CD4-positive, alpha-beta T cell (primary cell): ENCODE measurements around the gene DCDC2C. TPM values are rescaled to one million over a fixed set of nuclear protein-coding genes. Genes with fewer than 3 reads are reported as not detected.

Source experiments
- ATAC-seq: fragments of 200-7000 bp; cut with Tn5 transposase; one replicate; pipeline ENCODE4 v1.10.0; 2022; ENCODE audit warnings: mild to moderate bottlenecking; ENCODE audit not compliant: poor library complexity
- CTCF ChIA-PET: fragments of 350-600 bp; sonication (Branson Sonifier 250); formaldehyde crosslinking; loops from one replicate; lab custom pipeline; 2021; ENCODE audit warnings: antibody characterized with exemption, inconsistent platforms; lab: Charles Lee
- POLR2A ChIA-PET: fragments of 350-600 bp; sonication (Branson Sonifier 250); formaldehyde crosslinking; loops from one replicate; lab custom pipeline; 2021; ENCODE audit warnings: antibody characterized with exemption, inconsistent platforms; lab: Charles Lee
- DNase-seq, 14 experiments: peaks; one replicate each; pipeline ENCODE4 v3.0.0-alpha.2; 2013 to 2020; ENCODE audit warnings: mixed read lengths in 2 of 14
- H3K27ac ChIP-seq, 2 donors: one replicate each; pipeline versions ENCODE4 v1.5.1 to v1.7.0; 2013; ENCODE audit warnings: low read length in 2 of 2, low read depth in 1 of 2, mild to moderate bottlenecking in 1 of 2
- H3K27me3 ChIP-seq, 2 experiments: 1 replicate in 1 of 2; 2 replicates in 1 of 2; pipeline versions ENCODE4 v1.6.1 to v1.7.0; 2013; ENCODE audit warnings: low read length in 2 of 2, control low read depth in 1 of 2, mild to moderate bottlenecking in 1 of 2, moderate library complexity in 1 of 2; ENCODE audit not compliant: insufficient read depth in 2 of 2, control insufficient read depth in 1 of 2
- H3K36me3 ChIP-seq: one replicate; pipeline ENCODE4 v1.6.1; 2013; ENCODE audit warnings: low read length, control low read depth; ENCODE audit not compliant: insufficient read depth
- H3K4me1 ChIP-seq: one replicate; pipeline ENCODE4 v1.6.1; 2013; ENCODE audit warnings: low read length, control low read depth; ENCODE audit not compliant: insufficient read depth
- H3K4me3 ChIP-seq: one replicate; pipeline ENCODE4 v1.5.1; 2013; ENCODE audit warnings: mild to moderate bottlenecking, low read length, moderate library complexity
- H3K9me3 ChIP-seq, 2 experiments: 1 replicate in 1 of 2; 2 replicates in 1 of 2; pipeline versions ENCODE4 v1.6.1 to v1.7.0; 2013; ENCODE audit warnings: low read length in 2 of 2, mild to moderate bottlenecking in 2 of 2, control low read depth in 1 of 2, moderate library complexity in 1 of 2; ENCODE audit not compliant: control insufficient read depth in 1 of 2, insufficient read depth in 1 of 2
- H3K27ac Mint-ChIP-seq: one replicate; pipeline ENCODE4 v1.8.0; 2020; ENCODE audit warnings: mixed read lengths
- H3K27me3 Mint-ChIP-seq: one replicate; pipeline ENCODE4 v1.8.0; 2021; ENCODE audit warnings: mixed read lengths
- H3K36me3 Mint-ChIP-seq: one replicate; pipeline ENCODE4 v1.8.0; 2021; ENCODE audit warnings: low read depth, mixed read lengths
- H3K4me1 Mint-ChIP-seq: one replicate; pipeline ENCODE4 v1.8.0; 2021; ENCODE audit warnings: low read depth, mixed read lengths
- H3K4me3 Mint-ChIP-seq: one replicate; pipeline ENCODE4 v1.8.0; 2020; ENCODE audit warnings: mild to moderate bottlenecking, mixed read lengths
- H3K9me3 Mint-ChIP-seq: one replicate; pipeline ENCODE4 v1.8.0; 2020; ENCODE audit warnings: mixed read lengths
- CTCF ChIP-seq: fragments of 200-600 bp; IDR thresholded peaks from one replicate; pipeline ENCODE4 v1.8.0; 2022; ENCODE audit warnings: antibody characterized with exemption, mild to moderate bottlenecking
- intact Hi-C, 2 experiments: fragments of 100-400 bp; cut with DNase I in 1 of 2; cut with micrococcal nuclease in 1 of 2; formaldehyde crosslinking; loops; one replicate each; pipeline versions ENCODE4 v1.15.1 to v1.9.0; 2023 to 2025; cut with DNase I, micrococcal nuclease
- total RNA-seq, 174 experiments: library from RNA in 2 of 174; stranded (reverse) in 2 of 174; gene quantifications; one replicate each; pipeline ENCODE4 v1.2.3 and lab custom pipeline; 2021 to 2026

DCDC2C gene
- total RNA-seq, 2 experiments from 2014 or later = not detected

- no peaks in the 10 kb centered on the region for H3K4me1 ChIP-seq
- POLR2A ChIA-PET = no interaction called here
- H3K27me3 ChIP-seq = no peaks in the 10 kb centered on the region
- no peaks in the 10 kb centered on the region for H3K36me3 ChIP-seq
- intact Hi-C loops = no loop called here
- no peaks in the 10 kb centered on the region for H3K9me3 Mint-ChIP-seq
- H3K27ac ChIP-seq = no peak overlapping the region
- H3K27ac Mint-ChIP-seq = no peak overlapping the region
- no peaks in the 10 kb centered on the region for H3K4me1 Mint-ChIP-seq
- CTCF ChIA-PET = no interaction called here
- H3K4me3 Mint-ChIP-seq = no peak overlapping the region
- no peaks in the 10 kb centered on the region for H3K36me3 Mint-ChIP-seq
- ATAC-seq = no peak
- H3K9me3 ChIP-seq = peaks cover 0 to 5% of the 10 kb centered on the region in 2 experiments
- no peak for TF ChIP-seq CTCF
- H3K4me3 ChIP-seq = no peak overlapping the region
- H3K27me3 Mint-ChIP-seq = peaks cover 10% of the 10 kb centered on the region
- DNase-seq = no peak
Measured at GRCh38 chr2:3669656-3670055, 33.7 kb upstream of the DCDC2C start.

DNA sequence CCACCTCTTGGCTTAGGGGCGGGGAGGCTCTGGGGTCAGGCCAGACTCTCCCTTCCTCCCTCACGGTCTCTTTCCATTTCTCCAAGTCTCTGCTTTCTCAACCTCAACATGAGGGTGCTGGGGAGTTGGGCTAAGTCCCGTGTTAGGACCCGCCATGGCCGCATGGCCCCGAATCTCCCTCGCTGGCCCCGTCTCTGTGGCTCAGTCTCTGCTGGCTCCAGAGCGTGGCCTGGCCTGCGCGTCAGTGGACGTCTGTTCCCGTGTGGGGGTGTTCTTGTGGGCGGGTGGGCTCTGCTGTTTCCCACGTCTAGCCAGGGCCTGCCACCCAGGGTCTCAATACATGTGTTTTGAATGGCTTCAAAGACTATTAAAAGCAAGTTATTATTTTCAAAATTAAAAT is 33.0 kb upstream of the DCDC2C start:
- H3K4me1 Mint-ChIP-seq = no peaks in the 10 kb centered on the region
- intact Hi-C loops = no loop called here
- Histone ChIP-seq H3K4me3 (no peak overlapping the region), H3K27ac (no peak overlapping the region), H3K9me3 (peaks cover 0 to 5% of the 10 kb centered on the region in 2 experiments), H3K36me3 (no peaks in the 10 kb centered on the region), H3K27me3 (no peaks in the 10 kb centered on the region), H3K4me1 (no peaks in the 10 kb centered on the region)
- DNase-seq (no peak), ATAC-seq (no peak)
- H3K27ac Mint-ChIP-seq = no peak overlapping the region
- peaks cover 10% of the 10 kb centered on the region for H3K27me3 Mint-ChIP-seq
- H3K36me3 Mint-ChIP-seq = no peaks in the 10 kb centered on the region
- ChIA-PET POLR2A (no interaction called here), CTCF (no interaction called here)
- no peak overlapping the region for H3K4me3 Mint-ChIP-seq
- no peak for TF ChIP-seq CTCF
- no peaks in the 10 kb centered on the region for H3K9me3 Mint-ChIP-seq

GRCh38 chr2:3670941-3671340 is 32.4 kb upstream of the DCDC2C start:
- H3K27ac Mint-ChIP-seq = no peak overlapping the region
- H3K27me3 Mint-ChIP-seq = peaks cover 10% of the 10 kb centered on the region
- CTCF ChIA-PET = no interaction called here
- POLR2A ChIA-PET = no interaction called here
- DNase-seq = no peak
- H3K9me3 ChIP-seq = peaks cover 0 to 5% of the 10 kb centered on the region in 2 experiments
- no peaks in the 10 kb centered on the region for H3K36me3 ChIP-seq
- H3K27me3 ChIP-seq = no peaks in the 10 kb centered on the region
- no peak for ATAC-seq
- H3K27ac ChIP-seq = no peak overlapping the region
- H3K4me3 ChIP-seq = no peak overlapping the region
- intact Hi-C loops = no loop called here
- H3K4me3 Mint-ChIP-seq = no peak overlapping the region
- H3K4me1 Mint-ChIP-seq = no peaks in the 10 kb centered on the region
- no peaks in the 10 kb centered on the region for H3K36me3 Mint-ChIP-seq
- no peak for TF ChIP-seq CTCF
- no peaks in the 10 kb centered on the region for H3K9me3 Mint-ChIP-seq
- H3K4me1 ChIP-seq = no peaks in the 10 kb centered on the region
